Astrocyte (in vitro differentiated cells and primary cell): ENCODE data around the gene XIRP1. TPM values are rescaled to one million over a fixed set of nuclear protein-coding genes. Genes with fewer than 3 reads are reported as not detected.

Experiments used
- DNase-seq: peaks from one replicate; pipeline ENCODE4 v3.0.0-alpha.2; 2010; ENCODE audit warnings: low read depth
- FAIRE-seq: peaks from 2 replicates; lab custom pipeline; 2011; peaks lifted over from hg19 to GRCh38; lab: Jason Lieb, UNC
- H2AFZ ChIP-seq: 2 replicates; pipeline ENCODE4 v1.6.0; 2012; ENCODE audit warnings: low read depth, low read length, inconsistent platforms
- H3K27ac ChIP-seq: 2 replicates; pipeline ENCODE4 v1.5.1; 2011; ENCODE audit warnings: low read depth, low read length, inconsistent platforms
- H3K27me3 ChIP-seq: 2 replicates; pipeline ENCODE4 v1.6.0; 2011; ENCODE audit warnings: low read length, inconsistent platforms; ENCODE audit not compliant: insufficient read depth
- H3K36me3 ChIP-seq: 2 replicates; pipeline ENCODE4 v1.5.1; 2011; ENCODE audit warnings: low read length, inconsistent platforms; ENCODE audit not compliant: insufficient read depth
- H3K4me1 ChIP-seq: 2 replicates; pipeline ENCODE4 v1.5.1; 2011; ENCODE audit warnings: low read length, inconsistent platforms; ENCODE audit not compliant: insufficient read depth
- H3K4me2 ChIP-seq: 2 replicates; pipeline ENCODE4 v1.6.0; 2012; ENCODE audit warnings: low read length, inconsistent platforms
- H3K4me3 ChIP-seq: 2 replicates; pipeline ENCODE4 v1.5.1; 2011; ENCODE audit warnings: low read depth, mild to moderate bottlenecking, low read length, inconsistent platforms; ENCODE audit not compliant: insufficient read depth
- H3K79me2 ChIP-seq: 2 replicates; pipeline ENCODE4 v1.6.0; 2012; ENCODE audit warnings: mild to moderate bottlenecking, low read length, inconsistent platforms; ENCODE audit not compliant: insufficient read depth
- H3K9ac ChIP-seq: 2 replicates; pipeline ENCODE4 v1.6.0; 2012; ENCODE audit warnings: mild to moderate bottlenecking, low read length, inconsistent platforms
- H3K9me3 ChIP-seq: 2 replicates; pipeline ENCODE4 v1.5.1; 2012; ENCODE audit warnings: low read depth, mild to moderate bottlenecking, low read length, inconsistent platforms; ENCODE audit not compliant: insufficient read depth
- H4K20me1 ChIP-seq: 2 replicates; pipeline ENCODE4 v1.6.0; 2012; ENCODE audit warnings: low read length, inconsistent platforms; ENCODE audit not compliant: insufficient read depth
- H3K27ac Mint-ChIP-seq: one replicate; pipeline ENCODE4 v1.8.0; 2021; ENCODE audit warnings: mild to moderate bottlenecking, mixed read lengths; ENCODE audit not compliant: unreplicated experiment
- H3K27me3 Mint-ChIP-seq: one replicate; pipeline ENCODE4 v1.8.0; 2021; ENCODE audit warnings: low read depth, mixed read lengths; ENCODE audit not compliant: unreplicated experiment
- H3K36me3 Mint-ChIP-seq: one replicate; pipeline ENCODE4 v1.8.0; 2021; ENCODE audit warnings: low read depth, mixed read lengths; ENCODE audit not compliant: unreplicated experiment
- H3K4me1 Mint-ChIP-seq: one replicate; pipeline ENCODE4 v1.8.0; 2021; ENCODE audit warnings: low read depth, mixed read lengths; ENCODE audit not compliant: unreplicated experiment
- H3K4me3 Mint-ChIP-seq: one replicate; pipeline ENCODE4 v1.8.0; 2021; ENCODE audit warnings: mild to moderate bottlenecking, moderate library complexity, mixed read lengths; ENCODE audit not compliant: unreplicated experiment
- H3K9me3 Mint-ChIP-seq: one replicate; pipeline ENCODE4 v1.8.0; 2021; ENCODE audit warnings: mild to moderate bottlenecking, mixed read lengths; ENCODE audit not compliant: unreplicated experiment
- CTCF ChIP-seq: IDR thresholded peaks from 2 replicates; pipeline ENCODE4 v1.5.1; 2011; ENCODE audit warnings: low read depth, mild to moderate bottlenecking, inconsistent platforms, low read length, moderate library complexity; ENCODE audit not compliant: insufficient read depth
- EZH2 ChIP-seq: IDR thresholded peaks from 2 replicates; pipeline ENCODE4 v1.6.1; 2012; ENCODE audit warnings: mild to moderate bottlenecking, low read length, inconsistent platforms; ENCODE audit not compliant: insufficient read depth
- total RNA-seq: library from RNA; stranded (reverse); gene quantifications from 2 replicates; pipeline ENCODE4 v1.2.1, GENCODE V29; 2021

XIRP1 gene
- total RNA-seq, 1 donor from 2014 or later, result 1.1 TPM

- Histone ChIP-seq H4K20me1 (no peaks in the 10 kb centered on the region), H3K27me3 (peaks cover 2% of the 10 kb centered on the region), H3K4me1 (peaks cover 10% of the 10 kb centered on the region), H3K9me3 (no peaks in the 10 kb centered on the region), H3K9ac (no peak overlapping the region), H3K79me2 (no peaks in the 10 kb centered on the region), H3K4me3 (no peak overlapping the region), H3K4me2 (no peak overlapping the region), H3K36me3 (no peaks in the 10 kb centered on the region), H3K27ac (no peak overlapping the region), H2AFZ (no peak overlapping the region)
- FAIRE-seq (no peak), DNase-seq (no peak)
- no peak for TF ChIP-seq EZH2
- no peak for TF ChIP-seq CTCF
- H3K27me3 Mint-ChIP-seq, result no peaks in the 10 kb centered on the region
- peaks cover 38% of the 10 kb centered on the region for H3K4me1 Mint-ChIP-seq
- no peaks in the 10 kb centered on the region for H3K36me3 Mint-ChIP-seq
- H3K9me3 Mint-ChIP-seq, result no peaks in the 10 kb centered on the region
- no peak overlapping the region for H3K4me3 Mint-ChIP-seq
- H3K27ac Mint-ChIP-seq, result peak overlapping the region; percentile 68
Measured at GRCh38 chr3:39196034-39196433, 3.6 kb upstream of the XIRP1 start.

- Histone ChIP-seq H3K27ac (no peak overlapping the region), H2AFZ (no peak overlapping the region), H4K20me1 (no peaks in the 10 kb centered on the region), H3K4me2 (peak overlapping the region; percentile 30), H3K9ac (no peak overlapping the region), H3K4me3 (no peak overlapping the region), H3K27me3 (peaks cover 2% of the 10 kb centered on the region), H3K4me1 (peaks cover 10% of the 10 kb centered on the region), H3K9me3 (no peaks in the 10 kb centered on the region), H3K36me3 (no peaks in the 10 kb centered on the region), H3K79me2 (no peaks in the 10 kb centered on the region)
- FAIRE-seq (no peak), DNase-seq (peak; percentile 48)
- Mint-ChIP-seq H3K36me3 (no peaks in the 10 kb centered on the region), H3K27ac (peak overlapping the region; percentile 88), H3K4me3 (no peak overlapping the region), H3K27me3 (peaks cover 4% of the 10 kb centered on the region), H3K4me1 (peaks cover 42% of the 10 kb centered on the region), H3K9me3 (no peaks in the 10 kb centered on the region)
- TF ChIP-seq EZH2, result no peak
- no peak for TF ChIP-seq CTCF
Measured at GRCh38 chr3:39193391-39193790, 996 bp upstream of the XIRP1 start.

GRCh38 chr3:39191773-39192172 is 622 bp downstream of the XIRP1 start:
- Mint-ChIP-seq H3K4me1 (peaks cover 35% of the 10 kb centered on the region), H3K36me3 (no peaks in the 10 kb centered on the region), H3K9me3 (no peaks in the 10 kb centered on the region), H3K27ac (no peak overlapping the region), H3K27me3 (peaks cover 7% of the 10 kb centered on the region), H3K4me3 (no peak overlapping the region)
- Histone ChIP-seq H3K27ac (no peak overlapping the region), H4K20me1 (no peaks in the 10 kb centered on the region), H3K79me2 (no peaks in the 10 kb centered on the region), H3K36me3 (no peaks in the 10 kb centered on the region), H3K4me1 (peaks cover 6% of the 10 kb centered on the region), H3K4me2 (no peak overlapping the region), H3K27me3 (peaks cover 2% of the 10 kb centered on the region), H2AFZ (no peak overlapping the region), H3K9ac (no peak overlapping the region), H3K9me3 (no peaks in the 10 kb centered on the region), H3K4me3 (no peak overlapping the region)
- no peak for TF ChIP-seq EZH2
- no peak for TF ChIP-seq CTCF
- no peak for FAIRE-seq
- DNase-seq, result no peak
